ENCODE data around the gene KCTD7.

GRCh38 chr7:66669088-66669487 is 40.4 kb downstream of the KCTD7 start:
- TF ChIP-seq POLR2AphosphoS5 (IDR thresholded peaks at IDR 0.05; ENCODE audit: low read depth, low read length): no peak
- no peak for TF ChIP-seq POLR2A (IDR thresholded peaks at IDR 0.05; ENCODE audit: low read depth, low read length)

Measured in GM12891 (cell line).